Measurements from ENCODE around the gene ALDH3B2.
"Not testable (repeated sequence)": the region's sequence is repeated elsewhere in the genome, so short reads cannot be mapped to it uniquely, and the experiment has no call there.

Gene ALDH3B2

GRCh38 chr11:67674442-67674871 lies at the start of gene ALDH3B2:
ALDH3B2 (minus strand) TSS chr11:67674623; CDS start chr11:67666935, 7,688 bp downstream.
- no peak for TF ChIP-seq CTCF (conservative IDR thresholded peaks at IDR 0.05; ENCODE audit: low read length)
- H3K4me3 ChIP-seq (ENCODE audit: low read length) = no peak within 1 kb of the TSS
- DNase-seq (ENCODE audit: low read depth) = no peak

DNA sequence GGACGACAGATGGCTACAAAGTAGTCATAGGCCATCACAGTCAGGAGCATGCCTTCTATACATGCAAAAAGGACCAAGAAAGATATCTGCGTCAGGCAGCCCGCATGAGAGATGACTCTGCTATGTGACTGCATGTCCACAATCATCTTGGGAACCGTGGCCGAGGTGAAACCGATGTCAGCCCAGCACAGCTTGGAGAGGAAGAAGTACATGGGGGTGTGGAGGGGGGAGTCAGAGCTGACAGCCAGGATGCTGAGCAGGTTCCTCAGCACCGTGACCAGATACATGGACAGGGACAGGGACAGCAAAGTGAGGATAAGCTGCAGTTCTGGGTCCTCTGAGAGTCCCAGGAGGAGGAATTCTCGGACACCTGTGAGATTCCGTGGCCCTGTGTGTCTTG lies 48.6 kb upstream of the ALDH3B2 start:
- H3K4me3 ChIP-seq (ENCODE audit: low read length); DNase-seq (ENCODE audit: low read depth): not testable (repeated sequence)

DNA sequence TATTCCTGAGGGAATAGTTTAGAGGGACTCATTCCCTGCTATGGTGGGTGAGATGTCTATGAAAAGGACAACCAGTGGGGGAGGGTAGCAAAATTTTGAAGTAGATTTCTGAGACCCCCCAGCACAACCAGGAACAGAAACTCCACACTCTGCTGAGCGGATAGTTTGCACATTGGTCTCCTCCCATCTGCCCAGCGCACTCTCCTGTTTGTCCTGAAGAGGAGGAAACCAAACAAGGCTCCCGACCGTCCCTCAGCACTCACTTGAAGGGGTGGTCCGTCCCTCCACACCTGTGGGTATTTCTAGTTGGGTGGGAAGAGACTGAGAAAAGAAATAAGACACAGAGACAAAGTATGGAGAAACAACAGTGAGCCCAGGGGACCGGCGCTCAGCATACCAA lies 41.8 kb upstream of the ALDH3B2 start:
- H3K4me3 ChIP-seq (ENCODE audit: low read length); DNase-seq (ENCODE audit: low read depth): not testable (repeated sequence)

- not testable (repeated sequence) for DNase-seq (ENCODE audit: low read depth); H3K4me3 ChIP-seq (ENCODE audit: low read length)
Observed at GRCh38 chr11:67715801-67716200, 41.4 kb upstream of the ALDH3B2 start.

DNA sequence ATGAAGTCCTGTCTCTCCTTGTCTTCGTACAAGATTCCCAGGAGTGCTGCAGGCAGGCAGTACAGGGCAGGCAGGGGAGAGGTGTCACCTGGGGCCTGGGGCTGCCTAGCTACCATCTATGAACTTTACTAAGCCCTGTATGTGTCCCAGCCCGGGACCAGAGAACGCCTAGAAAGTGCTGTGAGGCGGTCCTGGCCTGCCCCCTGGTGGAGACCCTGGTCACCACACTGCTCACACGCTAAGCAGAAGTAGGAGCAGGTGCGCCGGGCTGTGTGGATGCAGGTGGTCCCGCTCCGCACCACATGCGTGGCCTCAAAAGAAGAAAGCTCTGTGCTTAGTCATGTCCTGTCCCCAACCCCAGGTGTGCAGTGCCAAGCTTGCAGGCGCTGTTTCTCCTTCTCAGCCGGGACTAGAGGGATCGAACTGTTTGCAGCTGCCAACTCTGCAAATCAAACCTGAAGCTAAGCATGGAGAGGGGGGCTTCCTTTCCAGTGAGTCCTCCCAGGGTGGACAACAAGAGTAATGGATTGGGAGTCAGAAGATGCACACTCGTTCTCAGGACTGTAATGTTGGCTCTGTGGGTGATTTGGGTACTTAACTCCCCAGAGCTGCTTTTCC lies 39.6 kb upstream of the ALDH3B2 start:
- peak; percentile 19 for TF ChIP-seq CTCF (conservative IDR thresholded peaks at IDR 0.05; ENCODE audit: low read length)
- H3K4me3 ChIP-seq (ENCODE audit: low read length); DNase-seq (ENCODE audit: low read depth): not testable (repeated sequence)

GRCh38 chr11:67711676-67712075 lies 37.3 kb upstream of the ALDH3B2 start:
- not testable (repeated sequence) for H3K4me3 ChIP-seq (ENCODE audit: low read length); DNase-seq (ENCODE audit: low read depth)

GRCh38 chr11:67711212-67711611 lies 36.8 kb upstream of the ALDH3B2 start:
- H3K4me3 ChIP-seq (ENCODE audit: low read length); DNase-seq (ENCODE audit: low read depth): not testable (repeated sequence)

DNA sequence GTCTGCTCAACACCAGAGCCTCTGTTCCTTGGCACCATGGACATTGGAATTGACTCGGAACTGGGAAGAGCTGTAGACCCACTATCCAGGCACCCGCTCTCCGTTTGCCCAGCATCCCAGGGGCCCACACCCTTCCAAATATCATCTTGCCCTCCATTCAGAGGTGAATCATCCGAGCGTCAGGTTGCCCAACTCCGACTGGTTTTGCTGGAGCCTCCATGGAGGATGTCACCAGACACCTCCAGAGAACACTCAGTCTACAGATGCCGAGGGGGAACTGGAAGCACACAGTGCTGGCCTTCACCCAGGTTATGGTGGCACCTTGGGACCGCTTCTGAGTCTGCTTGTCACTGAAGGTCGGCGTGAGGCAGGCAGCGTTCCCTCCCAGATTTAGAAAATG lies 35.4 kb upstream of the ALDH3B2 start:
- not testable (repeated sequence) for DNase-seq (ENCODE audit: low read depth); H3K4me3 ChIP-seq (ENCODE audit: low read length)

GRCh38 chr11:67705264-67705663 lies 30.8 kb upstream of the ALDH3B2 start:
- TF ChIP-seq CTCF (conservative IDR thresholded peaks at IDR 0.05; ENCODE audit: low read length) = no peak
- no peak overlapping the region for H3K4me3 ChIP-seq (ENCODE audit: low read length)
- no peak for DNase-seq (ENCODE audit: low read depth)

GRCh38 chr11:67704524-67704923 lies 30.1 kb upstream of the ALDH3B2 start:
- no peak for TF ChIP-seq CTCF (conservative IDR thresholded peaks at IDR 0.05; ENCODE audit: low read length)
- DNase-seq (ENCODE audit: low read depth) = no peak
- H3K4me3 ChIP-seq (ENCODE audit: low read length) = no peak overlapping the region

DNA sequence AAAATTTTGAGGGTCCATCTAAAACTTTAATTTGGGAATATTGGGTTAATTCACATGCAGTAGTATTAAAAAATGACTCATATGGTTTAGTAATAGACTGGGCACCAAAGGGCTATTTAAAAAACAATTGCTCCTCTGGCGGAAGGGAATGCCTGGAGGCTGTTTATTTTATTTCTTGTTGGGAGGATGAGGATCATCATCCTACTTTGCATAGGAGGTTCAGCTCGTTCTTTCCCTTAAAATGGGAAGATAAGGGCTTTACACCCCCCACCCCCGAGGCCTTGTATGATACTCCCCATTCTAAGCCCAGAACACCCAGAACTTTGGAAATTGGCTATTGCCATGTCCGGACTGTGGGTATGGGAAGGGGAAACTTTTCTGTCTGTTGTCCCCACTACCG lies 29.3 kb upstream of the ALDH3B2 start:
- not testable (repeated sequence) for DNase-seq (ENCODE audit: low read depth); H3K4me3 ChIP-seq (ENCODE audit: low read length)
